ENCODE results near the gene KRT10.

The KRT10 gene

DNA sequence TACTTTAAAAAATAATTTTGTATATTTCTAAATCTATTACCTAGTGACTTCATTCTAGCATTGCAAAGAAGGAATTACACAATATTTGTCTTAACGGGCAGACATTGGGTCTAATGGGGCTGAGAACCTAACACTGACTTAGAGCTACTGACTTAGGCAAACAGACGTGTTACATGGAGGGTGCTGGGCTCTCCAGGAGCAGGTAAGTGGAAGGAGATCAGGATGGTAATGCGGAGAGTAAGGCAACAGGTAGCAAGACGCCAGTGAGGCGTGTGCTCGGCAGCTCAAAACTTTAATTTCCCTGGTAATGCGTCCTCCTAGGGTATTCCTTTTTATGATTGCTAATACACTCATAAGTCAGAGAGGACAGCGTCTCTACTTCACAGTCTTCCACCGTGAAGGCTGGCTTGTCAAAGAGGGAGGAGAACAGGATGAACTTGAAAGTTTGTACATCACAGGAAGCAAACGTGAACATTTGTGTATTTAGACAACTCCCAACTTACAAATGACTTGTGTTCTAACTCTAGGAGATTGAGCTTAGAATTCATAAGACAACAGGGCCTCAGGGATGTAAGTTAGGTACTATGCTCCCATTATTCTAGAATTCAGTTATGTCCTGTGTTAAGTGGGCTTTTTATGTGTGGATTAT is 27.3 kb downstream of the KRT10 start:
- DNase-seq (ENCODE audit: low read depth): no peak
- H3K4me3 ChIP-seq (ENCODE audit: low read length): no peak overlapping the region
- TF ChIP-seq, protein P1, sequence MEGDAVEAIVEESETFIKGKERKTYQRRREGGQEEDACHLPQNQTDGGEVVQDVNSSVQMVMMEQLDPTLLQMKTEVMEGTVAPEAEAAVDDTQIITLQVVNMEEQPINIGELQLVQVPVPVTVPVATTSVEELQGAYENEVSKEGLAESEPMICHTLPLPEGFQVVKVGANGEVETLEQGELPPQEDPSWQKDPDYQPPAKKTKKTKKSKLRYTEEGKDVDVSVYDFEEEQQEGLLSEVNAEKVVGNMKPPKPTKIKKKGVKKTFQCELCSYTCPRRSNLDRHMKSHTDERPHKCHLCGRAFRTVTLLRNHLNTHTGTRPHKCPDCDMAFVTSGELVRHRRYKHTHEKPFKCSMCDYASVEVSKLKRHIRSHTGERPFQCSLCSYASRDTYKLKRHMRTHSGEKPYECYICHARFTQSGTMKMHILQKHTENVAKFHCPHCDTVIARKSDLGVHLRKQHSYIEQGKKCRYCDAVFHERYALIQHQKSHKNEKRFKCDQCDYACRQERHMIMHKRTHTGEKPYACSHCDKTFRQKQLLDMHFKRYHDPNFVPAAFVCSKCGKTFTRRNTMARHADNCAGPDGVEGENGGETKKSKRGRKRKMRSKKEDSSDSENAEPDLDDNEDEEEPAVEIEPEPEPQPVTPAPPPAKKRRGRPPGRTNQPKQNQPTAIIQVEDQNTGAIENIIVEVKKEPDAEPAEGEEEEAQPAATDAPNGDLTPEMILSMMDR (conservative IDR thresholded peaks at IDR 0.05; ENCODE audit: low read length): no peak

DNA sequence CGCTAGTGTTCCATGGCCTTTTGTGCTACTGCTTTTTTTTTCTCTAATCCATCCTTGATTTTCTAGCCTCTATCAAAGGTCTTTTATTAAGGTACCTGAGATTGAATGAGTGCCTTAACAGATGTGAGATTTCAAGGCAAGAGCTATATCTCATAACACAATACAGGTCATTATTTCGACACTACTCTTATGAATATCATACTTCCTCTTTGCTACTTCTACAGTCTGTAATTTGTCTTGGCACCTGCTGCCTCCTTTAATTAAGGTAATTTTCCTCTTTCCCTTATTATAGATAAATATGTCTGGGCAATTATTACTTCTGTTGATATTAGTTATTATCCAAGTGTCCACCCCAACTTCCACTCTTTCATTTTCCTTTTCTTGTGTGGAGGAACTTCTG is 27.9 kb downstream of the KRT10 start:
- DNase-seq (ENCODE audit: low read depth): no peak
- no peak overlapping the region for H3K4me3 ChIP-seq (ENCODE audit: low read length)
- TF ChIP-seq, protein P1 (conservative IDR thresholded peaks at IDR 0.05; ENCODE audit: low read length): no peak

DNA sequence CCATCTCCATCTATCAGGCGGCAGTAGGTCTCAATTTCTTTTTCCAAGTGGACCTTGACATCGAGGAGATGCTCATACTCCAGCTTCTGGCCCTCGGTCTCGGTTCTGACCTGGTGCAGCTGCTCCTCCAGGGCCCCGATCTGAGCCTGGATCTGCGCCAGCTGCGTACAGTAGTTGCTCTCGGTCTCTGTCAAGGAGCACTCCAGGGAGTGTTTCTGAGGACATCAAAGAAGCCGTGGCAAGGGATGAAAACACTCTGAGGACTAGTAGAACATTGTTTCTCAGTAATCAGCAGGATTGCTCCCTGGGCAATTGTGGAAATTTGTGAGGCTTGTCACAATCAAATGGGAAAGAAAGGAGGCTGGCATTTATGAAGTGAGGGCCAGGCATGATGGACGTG is 28.6 kb downstream of the KRT10 start:
- no peak for DNase-seq (ENCODE audit: low read depth)
- TF ChIP-seq, protein P1 (conservative IDR thresholded peaks at IDR 0.05; ENCODE audit: low read length): no peak

DNA sequence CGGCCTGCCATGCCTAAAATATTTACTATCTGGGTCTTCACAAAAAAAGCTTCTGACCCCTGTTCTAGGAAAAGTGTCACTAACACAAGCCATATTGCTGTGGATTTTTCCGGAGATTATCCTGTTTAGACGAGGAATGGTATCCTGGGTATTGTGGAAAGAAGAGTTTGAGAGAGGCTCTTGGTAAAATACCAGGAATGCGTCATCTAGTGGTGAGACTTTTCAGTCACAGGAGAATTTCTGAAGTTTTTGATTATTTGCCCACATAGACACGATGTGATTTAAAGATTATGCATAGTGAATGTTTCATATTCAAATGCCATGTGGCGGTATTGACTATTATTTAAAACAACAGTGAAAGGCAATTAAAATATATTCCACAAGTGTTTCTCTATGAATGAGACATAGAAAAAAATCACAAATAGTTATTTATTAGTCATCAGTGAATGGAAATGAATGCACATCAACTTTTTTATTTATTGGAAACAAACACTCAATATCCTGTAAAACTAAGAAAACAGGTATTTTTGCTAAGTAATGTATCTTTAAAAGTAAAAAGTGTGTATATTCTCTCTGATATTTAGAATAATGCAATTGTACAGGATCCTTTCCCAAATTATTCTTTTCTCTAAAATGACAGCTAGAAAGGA is 30.5 kb downstream of the KRT10 start:
- peak; percentile 53 for DNase-seq (ENCODE audit: low read depth)
- H3K4me3 ChIP-seq (ENCODE audit: low read length): no peak overlapping the region
- TF ChIP-seq, protein P1 (conservative IDR thresholded peaks at IDR 0.05; ENCODE audit: low read length): peak; percentile 77

More for the DNA sequence above, 28.6 kb downstream of the KRT10 start:
- H3K4me3 ChIP-seq (ENCODE audit: low read length): no peak overlapping the region

DNA sequence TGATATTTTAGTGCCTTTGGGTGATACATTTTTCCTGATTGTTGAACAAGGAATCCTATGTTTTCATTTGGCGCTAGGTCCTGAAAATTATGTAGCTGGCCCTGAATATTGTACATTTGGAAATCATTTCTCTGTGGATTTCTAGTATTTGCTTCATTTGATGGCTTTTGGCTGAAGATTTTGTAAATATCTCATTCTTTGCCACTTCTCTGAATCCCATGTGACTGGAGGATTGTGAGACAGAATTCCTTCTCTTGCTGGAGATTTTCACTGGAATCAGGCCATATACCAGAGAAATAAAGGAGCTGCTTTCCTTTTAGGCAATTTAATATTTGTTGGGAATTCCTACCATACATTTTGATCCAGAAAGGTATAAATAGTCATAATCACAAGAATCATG is 31.3 kb downstream of the KRT10 start:
- TF ChIP-seq, protein P1 (conservative IDR thresholded peaks at IDR 0.05; ENCODE audit: low read length): no peak
- H3K4me3 ChIP-seq (ENCODE audit: low read length): no peak overlapping the region
- peak; percentile 62 for DNase-seq (ENCODE audit: low read depth)

DNA sequence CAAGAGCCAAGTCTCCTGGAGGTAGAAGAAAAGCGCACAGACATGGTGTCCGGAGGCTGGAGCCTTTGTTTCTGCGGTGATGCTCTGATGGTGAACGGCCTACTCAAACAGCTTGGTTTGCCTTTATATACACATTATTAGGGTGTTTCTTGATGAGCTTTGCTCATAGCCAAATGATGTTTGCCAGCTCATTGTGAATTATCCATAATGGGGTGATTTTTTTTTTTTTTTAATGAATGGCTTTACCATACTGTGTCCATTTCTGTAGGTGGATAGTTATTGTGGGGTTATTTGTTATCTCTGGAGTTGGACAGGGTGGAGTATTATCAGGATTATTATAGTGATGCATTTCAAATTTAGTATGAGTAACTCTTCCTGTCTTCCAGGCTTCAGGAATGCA is 40.0 kb downstream of the KRT10 start, which contains the start of gene KRT27:
TSS of gene KRT27 (minus strand) at position 101 of the 400 bp plus-strand sequence. CDS start at position 44, 57 bp downstream.
- TF ChIP-seq, protein P1 (conservative IDR thresholded peaks at IDR 0.05; ENCODE audit: low read length): no peak
- no peak within 1 kb of the TSS for H3K4me3 ChIP-seq (ENCODE audit: low read length)
- no peak for DNase-seq (ENCODE audit: low read depth)
